NT2/D1 (cell line): ENCODE data around the gene CARMIL1.

Experiments used
- YY1 ChIP-seq: IDR thresholded peaks from 2 replicates; pipeline ENCODE4 v1.6.1; 2011; ENCODE audit not compliant: insufficient read length, insufficient read depth
- ZNF274 ChIP-seq: IDR thresholded peaks from 2 replicates; pipeline ENCODE4 v1.6.1; 2011; ENCODE audit warnings: mild to moderate bottlenecking, low read depth, low read length

DNA sequence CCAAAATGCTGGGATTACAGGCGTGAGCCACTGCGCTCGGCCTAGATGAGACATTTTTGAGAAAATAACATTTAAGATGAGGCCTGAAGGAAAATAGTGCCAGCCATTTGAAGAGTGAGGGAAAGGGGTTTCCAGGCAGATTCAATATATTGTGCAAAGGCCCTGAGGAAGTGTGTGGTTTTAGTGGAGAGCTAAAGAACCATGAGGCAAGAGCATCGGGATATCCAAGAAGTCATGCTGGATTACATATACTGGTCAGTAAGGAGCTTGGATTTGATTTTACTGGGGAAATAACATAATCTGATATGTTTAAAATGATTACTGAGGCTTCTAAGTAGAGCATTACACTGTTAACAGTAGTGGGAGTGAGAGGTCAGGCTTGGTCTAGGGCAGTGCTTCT is 47.0 kb downstream of the CARMIL1 start:
- TF ChIP-seq YY1 (no peak), ZNF274 (no peak)
